ENCODE results near the gene P2RX6. TPM values are rescaled to one million over a fixed set of nuclear protein-coding genes. Genes with fewer than 3 reads are reported as not detected.

Gene P2RX6
- total and polyA plus RNA-seq, 9 of the 15 experiments (the other 6 are each of a cell fraction or from before 2014, with no cell fraction given): 0.01 to 3.9 (median 1.5) TPM; not detected in 1

DNA sequence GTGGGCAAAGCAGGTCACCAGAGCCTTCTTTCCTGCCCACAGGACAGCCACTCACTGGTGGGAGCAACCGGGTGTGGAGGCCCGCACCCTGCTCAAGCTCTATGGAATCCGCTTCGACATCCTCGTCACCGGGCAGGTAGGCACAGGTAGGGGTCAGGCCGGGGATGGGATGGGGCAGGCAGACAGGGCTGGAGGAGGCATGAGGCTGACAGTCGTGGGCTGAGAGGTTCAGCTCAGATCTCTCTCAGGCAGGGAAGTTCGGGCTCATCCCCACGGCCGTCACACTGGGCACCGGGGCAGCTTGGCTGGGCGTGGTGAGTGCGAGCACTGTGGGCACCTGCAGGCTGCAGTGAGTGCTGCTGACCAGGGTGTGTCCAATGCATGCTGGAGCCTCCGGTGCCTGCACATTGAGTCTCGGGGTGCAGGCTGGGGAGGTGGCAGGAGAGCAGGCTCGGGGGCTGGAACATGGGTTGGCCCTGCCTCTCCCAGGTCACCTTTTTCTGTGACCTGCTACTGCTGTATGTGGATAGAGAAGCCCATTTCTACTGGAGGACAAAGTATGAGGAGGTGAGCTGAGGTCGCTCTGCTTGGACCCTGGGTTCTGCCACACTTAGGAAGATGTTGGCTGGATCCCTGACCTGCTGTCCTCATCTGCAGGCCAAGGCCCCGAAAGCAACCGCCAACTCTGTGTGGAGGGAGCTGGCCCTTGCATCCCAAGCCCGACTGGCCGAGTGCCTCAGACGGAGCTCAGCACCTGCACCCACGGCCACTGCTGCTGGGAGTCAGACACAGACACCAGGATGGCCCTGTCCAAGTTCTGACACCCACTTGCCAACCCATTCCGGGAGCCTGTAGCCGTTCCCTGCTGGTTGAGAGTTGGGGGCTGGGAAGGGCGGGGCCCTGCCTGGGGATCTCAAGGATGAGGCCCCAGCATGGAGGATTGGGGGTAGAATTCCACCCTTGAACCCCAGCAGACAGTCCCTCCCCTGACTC, 11.1 kb downstream of the P2RX6 start (continued):
- TF ChIP-seq, protein P1, sequence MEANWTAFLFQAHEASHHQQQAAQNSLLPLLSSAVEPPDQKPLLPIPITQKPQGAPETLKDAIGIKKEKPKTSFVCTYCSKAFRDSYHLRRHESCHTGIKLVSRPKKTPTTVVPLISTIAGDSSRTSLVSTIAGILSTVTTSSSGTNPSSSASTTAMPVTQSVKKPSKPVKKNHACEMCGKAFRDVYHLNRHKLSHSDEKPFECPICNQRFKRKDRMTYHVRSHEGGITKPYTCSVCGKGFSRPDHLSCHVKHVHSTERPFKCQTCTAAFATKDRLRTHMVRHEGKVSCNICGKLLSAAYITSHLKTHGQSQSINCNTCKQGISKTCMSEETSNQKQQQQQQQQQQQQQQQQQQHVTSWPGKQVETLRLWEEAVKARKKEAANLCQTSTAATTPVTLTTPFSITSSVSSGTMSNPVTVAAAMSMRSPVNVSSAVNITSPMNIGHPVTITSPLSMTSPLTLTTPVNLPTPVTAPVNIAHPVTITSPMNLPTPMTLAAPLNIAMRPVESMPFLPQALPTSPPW (CRISPR knock-in tag; IDR thresholded peaks at IDR 0.05): no peak
- TF ChIP-seq, protein P2, sequence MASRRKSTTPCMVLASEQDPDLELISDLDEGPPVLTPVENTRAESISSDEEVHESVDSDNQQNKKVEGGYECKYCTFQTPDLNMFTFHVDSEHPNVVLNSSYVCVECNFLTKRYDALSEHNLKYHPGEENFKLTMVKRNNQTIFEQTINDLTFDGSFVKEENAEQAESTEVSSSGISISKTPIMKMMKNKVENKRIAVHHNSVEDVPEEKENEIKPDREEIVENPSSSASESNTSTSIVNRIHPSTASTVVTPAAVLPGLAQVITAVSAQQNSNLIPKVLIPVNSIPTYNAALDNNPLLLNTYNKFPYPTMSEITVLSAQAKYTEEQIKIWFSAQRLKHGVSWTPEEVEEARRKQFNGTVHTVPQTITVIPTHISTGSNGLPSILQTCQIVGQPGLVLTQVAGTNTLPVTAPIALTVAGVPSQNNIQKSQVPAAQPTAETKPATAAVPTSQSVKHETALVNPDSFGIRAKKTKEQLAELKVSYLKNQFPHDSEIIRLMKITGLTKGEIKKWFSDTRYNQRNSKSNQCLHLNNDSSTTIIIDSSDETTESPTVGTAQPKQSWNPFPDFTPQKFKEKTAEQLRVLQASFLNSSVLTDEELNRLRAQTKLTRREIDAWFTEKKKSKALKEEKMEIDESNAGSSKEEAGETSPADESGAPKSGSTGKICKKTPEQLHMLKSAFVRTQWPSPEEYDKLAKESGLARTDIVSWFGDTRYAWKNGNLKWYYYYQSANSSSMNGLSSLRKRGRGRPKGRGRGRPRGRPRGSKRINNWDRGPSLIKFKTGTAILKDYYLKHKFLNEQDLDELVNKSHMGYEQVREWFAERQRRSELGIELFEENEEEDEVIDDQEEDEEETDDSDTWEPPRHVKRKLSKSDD (conservative IDR thresholded peaks at IDR 0.05; ENCODE audit: low read length): no peak
- TF ChIP-seq ARHGAP35 (IDR thresholded peaks at IDR 0.05; ENCODE audit: partially characterized antibody) (no peak), CREB1 (IDR thresholded peaks at IDR 0.05) (no peak), CREB1 (CRISPR knock-in tag; IDR thresholded peaks at IDR 0.05) (no peak), SREBF1 (IDR thresholded peaks at IDR 0.05; ENCODE audit: borderline replicate concordance, low read depth, low read length) (no peak), RAD51 (IDR thresholded peaks at IDR 0.05; ENCODE audit: borderline replicate concordance, low read depth) (no peak), TRIM24 (IDR thresholded peaks at IDR 0.05) (no peak), ZNF644 (tag; IDR thresholded peaks at IDR 0.05; ENCODE audit: low read depth) (no peak), TARDBP (IDR thresholded peaks at IDR 0.05) (no peak), ZNF707 (CRISPR knock-in tag; conservative IDR thresholded peaks at IDR 0.05) (0 out of 2 replicates have a peak, but pooled peaks have one; percentile 46), ZFP1 (CRISPR knock-in tag; IDR thresholded peaks at IDR 0.05) (no peak), FIP1L1 (IDR thresholded peaks at IDR 0.05; ENCODE audit: low read depth, low read length, poor library complexity, severe bottlenecking) (peak; percentile 33), KLF6 (CRISPR knock-in tag; IDR thresholded peaks at IDR 0.05; ENCODE audit: borderline replicate concordance) (no peak)
- TF ChIP-seq, protein P3, sequence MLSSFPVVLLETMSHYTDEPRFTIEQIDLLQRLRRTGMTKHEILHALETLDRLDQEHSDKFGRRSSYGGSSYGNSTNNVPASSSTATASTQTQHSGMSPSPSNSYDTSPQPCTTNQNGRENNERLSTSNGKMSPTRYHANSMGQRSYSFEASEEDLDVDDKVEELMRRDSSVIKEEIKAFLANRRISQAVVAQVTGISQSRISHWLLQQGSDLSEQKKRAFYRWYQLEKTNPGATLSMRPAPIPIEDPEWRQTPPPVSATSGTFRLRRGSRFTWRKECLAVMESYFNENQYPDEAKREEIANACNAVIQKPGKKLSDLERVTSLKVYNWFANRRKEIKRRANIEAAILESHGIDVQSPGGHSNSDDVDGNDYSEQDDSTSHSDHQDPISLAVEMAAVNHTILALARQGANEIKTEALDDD (IDR thresholded peaks at IDR 0.05): no peak
- TF ChIP-seq, protein P4, sequence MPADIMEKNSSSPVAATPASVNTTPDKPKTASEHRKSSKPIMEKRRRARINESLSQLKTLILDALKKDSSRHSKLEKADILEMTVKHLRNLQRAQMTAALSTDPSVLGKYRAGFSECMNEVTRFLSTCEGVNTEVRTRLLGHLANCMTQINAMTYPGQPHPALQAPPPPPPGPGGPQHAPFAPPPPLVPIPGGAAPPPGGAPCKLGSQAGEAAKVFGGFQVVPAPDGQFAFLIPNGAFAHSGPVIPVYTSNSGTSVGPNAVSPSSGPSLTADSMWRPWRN (IDR thresholded peaks at IDR 0.05; ENCODE audit: low read depth): no peak
- TF ChIP-seq, protein P5, sequence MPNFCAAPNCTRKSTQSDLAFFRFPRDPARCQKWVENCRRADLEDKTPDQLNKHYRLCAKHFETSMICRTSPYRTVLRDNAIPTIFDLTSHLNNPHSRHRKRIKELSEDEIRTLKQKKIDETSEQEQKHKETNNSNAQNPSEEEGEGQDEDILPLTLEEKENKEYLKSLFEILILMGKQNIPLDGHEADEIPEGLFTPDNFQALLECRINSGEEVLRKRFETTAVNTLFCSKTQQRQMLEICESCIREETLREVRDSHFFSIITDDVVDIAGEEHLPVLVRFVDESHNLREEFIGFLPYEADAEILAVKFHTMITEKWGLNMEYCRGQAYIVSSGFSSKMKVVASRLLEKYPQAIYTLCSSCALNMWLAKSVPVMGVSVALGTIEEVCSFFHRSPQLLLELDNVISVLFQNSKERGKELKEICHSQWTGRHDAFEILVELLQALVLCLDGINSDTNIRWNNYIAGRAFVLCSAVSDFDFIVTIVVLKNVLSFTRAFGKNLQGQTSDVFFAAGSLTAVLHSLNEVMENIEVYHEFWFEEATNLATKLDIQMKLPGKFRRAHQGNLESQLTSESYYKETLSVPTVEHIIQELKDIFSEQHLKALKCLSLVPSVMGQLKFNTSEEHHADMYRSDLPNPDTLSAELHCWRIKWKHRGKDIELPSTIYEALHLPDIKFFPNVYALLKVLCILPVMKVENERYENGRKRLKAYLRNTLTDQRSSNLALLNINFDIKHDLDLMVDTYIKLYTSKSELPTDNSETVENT (CRISPR knock-in tag; IDR thresholded peaks at IDR 0.05): no peak
- TF ChIP-seq, protein P6, sequence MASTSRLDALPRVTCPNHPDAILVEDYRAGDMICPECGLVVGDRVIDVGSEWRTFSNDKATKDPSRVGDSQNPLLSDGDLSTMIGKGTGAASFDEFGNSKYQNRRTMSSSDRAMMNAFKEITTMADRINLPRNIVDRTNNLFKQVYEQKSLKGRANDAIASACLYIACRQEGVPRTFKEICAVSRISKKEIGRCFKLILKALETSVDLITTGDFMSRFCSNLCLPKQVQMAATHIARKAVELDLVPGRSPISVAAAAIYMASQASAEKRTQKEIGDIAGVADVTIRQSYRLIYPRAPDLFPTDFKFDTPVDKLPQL (IDR thresholded peaks at IDR 0.05; ENCODE audit: extremely low read depth, insufficient read length): no peak

All from K562 (cell line).